NCI-H460 (cell line): ENCODE results near the gene PRKAR1B. TPM values are rescaled to one million over a fixed set of nuclear protein-coding genes. Genes with fewer than 3 reads are reported as not detected.

Experiments used
- DNase-seq: peaks from one replicate; pipeline ENCODE4 v3.0.0-alpha.2; 2016; ENCODE audit warnings: low read depth; ENCODE audit errors: extremely low read depth
- total RNA-seq: library from RNA; depleted of rRNA; stranded (reverse); fragments of >200 nt; shearing (Covaris generic); gene quantifications from 2 replicates; pipeline ENCODE4 v1.2.3, GENCODE V29; 2014

PRKAR1B gene
- total RNA-seq, 1 experiment from 2014 or later: 7.4 TPM

- DNase-seq: no peak
These were observed 177.8 kb downstream of the PRKAR1B start for GRCh38 chr7:549066-549890.

GRCh38 chr7:548401-548800 lies 178.7 kb downstream of the PRKAR1B start:
- no peak for DNase-seq

- no peak for DNase-seq
These were observed 181.6 kb downstream of the PRKAR1B start for GRCh38 chr7:545470-545869.

- DNase-seq: no peak
These were observed 182.5 kb downstream of the PRKAR1B start for GRCh38 chr7:544338-545221.

GRCh38 chr7:543501-544337 lies 183.4 kb downstream of the PRKAR1B start:
- DNase-seq: no peak

GRCh38 chr7:542713-543500 lies 184.2 kb downstream of the PRKAR1B start:
- DNase-seq: no peak

GRCh38 chr7:542131-542712 lies 184.9 kb downstream of the PRKAR1B start:
- DNase-seq: no peak

- no peak for DNase-seq
These were observed 185.4 kb downstream of the PRKAR1B start for GRCh38 chr7:541661-542060.

- no peak for DNase-seq
These were observed 186.1 kb downstream of the PRKAR1B start for GRCh38 chr7:540997-541396.

GRCh38 chr7:540579-540978 lies 186.5 kb downstream of the PRKAR1B start:
- DNase-seq: no peak

- no peak for DNase-seq
These were observed 187.2 kb downstream of the PRKAR1B start for GRCh38 chr7:539731-540411.

- no peak for DNase-seq
These were observed 188.1 kb downstream of the PRKAR1B start for GRCh38 chr7:538764-539685.

- peak; percentile 83 for DNase-seq
These were observed 189.0 kb downstream of the PRKAR1B start for GRCh38 chr7:537911-538634.

GRCh38 chr7:536231-536630 lies 190.8 kb downstream of the PRKAR1B start:
- DNase-seq: no peak

GRCh38 chr7:534959-535358 lies 192.1 kb downstream of the PRKAR1B start:
- DNase-seq: no peak

GRCh38 chr7:534075-534474 lies 193.0 kb downstream of the PRKAR1B start:
- no peak for DNase-seq

GRCh38 chr7:533266-533665 lies 193.8 kb downstream of the PRKAR1B start:
- no peak for DNase-seq
